Spleen (tissue), 11 donors: ENCODE results near the gene KCNH6. TPM values are rescaled to one million over a fixed set of nuclear protein-coding genes. Genes with fewer than 3 reads are reported as not detected.

ENCODE experiments used
- DNase-seq: peaks from one replicate; pipeline ENCODE4 v3.0.0-alpha.2; 2020
- H3K27ac ChIP-seq, 8 donors: fragments of 200-600 bp; sonication (generic) in 7 of 8; 1 replicate in 4 of 8; 2 replicates in 4 of 8; pipeline versions ENCODE4 v1.5.0 to v1.8.0; 2016 to 2021; ENCODE audit warnings: inconsistent platforms in 4 of 8, mild to moderate bottlenecking in 4 of 8, moderate library complexity in 1 of 8
- H3K27me3 ChIP-seq, 7 donors: fragments of 200-600 bp; sonication (generic) in 6 of 7; replicated peaks in 1 of 7; 1 replicate in 4 of 7; 2 replicates in 3 of 7; pipeline versions ENCODE4 v1.5.0 to v1.8.0; 2016 to 2021; ENCODE audit warnings: inconsistent platforms in 3 of 7, mild to moderate bottlenecking in 1 of 7
- H3K36me3 ChIP-seq, 6 donors: fragments of 200-600 bp; sonication (generic) in 5 of 6; 1 replicate in 4 of 6; 2 replicates in 2 of 6; pipeline versions ENCODE4 v1.5.0 to v1.8.0; 2016 to 2021; ENCODE audit warnings: inconsistent platforms in 2 of 6
- H3K4me1 ChIP-seq, 6 donors: fragments of 200-600 bp; sonication (generic) in 5 of 6; 1 replicate in 3 of 6; 2 replicates in 3 of 6; pipeline versions ENCODE4 v1.5.0 to v1.8.0; 2016 to 2021; ENCODE audit warnings: inconsistent platforms in 3 of 6
- H3K4me3 ChIP-seq, 8 donors: fragments of 200-600 bp; sonication (generic) in 7 of 8; 1 replicate in 4 of 8; 2 replicates in 4 of 8; pipeline versions ENCODE4 v1.5.0 to v1.8.0; 2016 to 2021; ENCODE audit warnings: inconsistent platforms in 4 of 8, mild to moderate bottlenecking in 4 of 8, moderate library complexity in 2 of 8
- H3K9me3 ChIP-seq, 8 donors: fragments of 200-600 bp; sonication (generic) in 7 of 8; 1 replicate in 4 of 8; 2 replicates in 4 of 8; pipeline versions ENCODE4 v1.5.0 to v1.8.0; 2016 to 2021; ENCODE audit warnings: inconsistent platforms in 4 of 8
- POLR2A ChIP-seq, 3 donors: fragments of 450-650 bp; IDR thresholded peaks; one replicate each; pipeline ENCODE4 v1.5.1; 2017; ENCODE audit warnings: antibody characterized with exemption in 3 of 3, mild to moderate bottlenecking in 1 of 3
- POLR2AphosphoS5 ChIP-seq, 3 donors: sonication (generic); formaldehyde crosslinking; IDR thresholded peaks; one replicate each; pipeline ENCODE4 v1.5.1; 2017; ENCODE audit warnings: antibody characterized with exemption in 3 of 3
- WGBS, 5 donors: extraction: QIAGEN DNeasy Blood & Tissue Kit in 3 of 5; methylation state at CpG; one replicate each; pipeline versions ENCODE4 v1.1.5 to v1.1.7; 2013 to 2018; 5-methylcytosine and 5-hydroxymethylcytosine counted together
- intact Hi-C: fragments of 100-400 bp; cut with DNase I; formaldehyde crosslinking; loops from one replicate; pipeline ENCODE4 v1.15.0; 2023; ENCODE audit warnings: low total_unique reads
- polyA plus RNA-seq, 3 donors: library from polyadenylated mRNA; stranded (reverse); fragments of 200-250 nt; gene quantifications; one replicate each; pipeline ENCODE4 v1.2.1, GENCODE V29; 2013
- total RNA-seq, 7 donors: library from RNA; depleted of rRNA in 3 of 7; stranded (reverse); fragments of >200 nt in 3 of 7; fragmentation: NEBNext Ultra II Directional in 4 of 7; extraction: Animal tissue kit (Norgen Biotek cat#: 25700) in 4 of 7; gene quantifications; one replicate each; pipeline versions ENCODE4 v1.1.0 to v1.2.1, GENCODE V29; 2016 to 2021
- TF ChIP-seq, protein P1 (sequence below), 11 experiments: fragments of 200-600 bp in 7 of 11; fragments of 450-650 bp in 4 of 11; sonication (generic) in 4 of 11; IDR thresholded peaks in 8 of 11; conservative IDR thresholded peaks in 3 of 11; 1 replicate in 7 of 11; 2 replicates in 4 of 11; pipeline versions ENCODE4 v1.4.0 to v1.8.0; 2016 to 2021; ENCODE audit warnings: antibody characterized with exemption in 11 of 11, inconsistent platforms in 4 of 11, mild to moderate bottlenecking in 1 of 11
- donor health status: healthy with polysubstance abuse.
- donor health status: DM: no; HTN: no; CAD: no; lungs with moderate emphysema.
- donor health status: DM: no; HTN: no; CAD: no.
- donor health status: Bipolar disorder and iron deficiency.
- donor health status: healthy.
- donor health status: DM: no; HTN: no; CAD: no.
- donor health status: DM: yes; HTN: yes; CAD: no.

KCNH6 gene
- total and polyA plus RNA-seq, 10 donors: not detected

DNA sequence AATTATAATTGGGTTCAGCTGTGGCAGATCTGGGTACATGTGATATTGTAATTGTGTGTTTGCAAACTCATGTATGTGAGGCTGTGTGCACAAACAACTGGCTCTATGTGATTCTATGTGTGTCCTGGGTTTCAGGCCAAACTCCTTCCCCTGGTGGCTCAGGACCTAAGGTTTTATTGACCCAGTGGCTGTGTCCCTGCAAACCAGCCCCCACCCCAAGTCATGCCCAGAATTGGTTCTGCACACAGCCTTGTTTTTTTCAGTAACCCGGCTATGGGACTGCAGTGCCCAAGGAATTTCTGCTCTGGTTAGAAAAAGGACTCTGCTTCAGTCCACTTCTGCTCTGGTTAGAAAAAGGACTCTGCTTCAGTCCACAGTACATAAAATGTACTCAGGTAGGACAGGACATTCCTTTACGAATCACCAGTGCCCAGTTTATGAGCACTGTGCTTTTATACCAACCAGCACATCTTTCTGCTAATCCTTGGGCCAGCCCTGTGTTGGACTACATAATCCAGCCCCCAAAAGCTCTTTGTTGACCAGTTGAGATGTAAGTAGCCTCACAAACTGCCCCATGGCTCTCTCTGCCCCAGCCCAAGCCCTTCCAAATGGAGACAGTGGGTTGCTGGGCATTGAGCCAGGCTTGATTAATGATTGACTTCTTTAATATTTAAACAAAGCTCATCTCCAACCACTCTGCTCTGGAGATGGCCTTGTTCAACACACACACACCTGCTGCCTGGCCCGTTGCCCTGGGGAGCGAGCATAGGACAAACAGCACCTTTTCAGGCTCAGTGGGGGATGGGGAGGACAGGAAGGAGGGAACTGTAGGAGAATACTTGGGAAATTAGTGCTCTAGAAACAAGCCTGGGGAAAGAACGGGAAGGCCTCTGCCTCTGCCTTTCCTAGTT lies 2.9 kb upstream of the KCNH6 start:
- intact Hi-C loops: no loop called here
- WGBS, 5 donors: 61 to 69% (median 62%) methylated on average over 5 of the region's 5 CpGs

DNA sequence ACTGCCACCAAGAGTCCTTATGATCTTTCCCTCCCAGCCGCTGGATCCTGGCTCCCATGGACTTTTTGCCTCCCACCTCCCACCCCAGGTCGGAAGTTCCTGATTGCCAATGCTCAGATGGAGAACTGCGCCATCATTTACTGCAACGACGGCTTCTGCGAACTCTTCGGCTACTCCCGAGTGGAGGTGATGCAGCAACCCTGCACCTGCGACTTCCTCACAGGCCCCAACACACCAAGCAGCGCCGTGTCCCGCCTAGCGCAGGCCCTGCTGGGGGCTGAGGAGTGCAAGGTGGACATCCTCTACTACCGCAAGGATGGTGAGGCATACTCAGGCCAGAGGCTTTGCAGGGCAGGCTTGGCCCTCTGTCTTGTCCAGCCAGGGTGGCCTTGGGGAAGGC lies 893 bp downstream of the KCNH6 start:
- Histone ChIP-seq H3K9me3 (no peaks in the 10 kb centered on the region), H3K36me3 (no peaks in the 10 kb centered on the region), H3K27me3 (peaks cover 0 to 66% (median 6%) of the 10 kb centered on the region in 7 donors), H3K4me3 (no peak overlapping the region), H3K27ac (no peak overlapping the region), H3K4me1 (peaks cover 0 to 11% (median 4%) of the 10 kb centered on the region in 6 donors)
- no peak for DNase-seq
- 88 to 95% (median 93%) methylated on average over 14 of the region's 14 CpGs for WGBS, 5 donors
- TF ChIP-seq, protein P1, sequence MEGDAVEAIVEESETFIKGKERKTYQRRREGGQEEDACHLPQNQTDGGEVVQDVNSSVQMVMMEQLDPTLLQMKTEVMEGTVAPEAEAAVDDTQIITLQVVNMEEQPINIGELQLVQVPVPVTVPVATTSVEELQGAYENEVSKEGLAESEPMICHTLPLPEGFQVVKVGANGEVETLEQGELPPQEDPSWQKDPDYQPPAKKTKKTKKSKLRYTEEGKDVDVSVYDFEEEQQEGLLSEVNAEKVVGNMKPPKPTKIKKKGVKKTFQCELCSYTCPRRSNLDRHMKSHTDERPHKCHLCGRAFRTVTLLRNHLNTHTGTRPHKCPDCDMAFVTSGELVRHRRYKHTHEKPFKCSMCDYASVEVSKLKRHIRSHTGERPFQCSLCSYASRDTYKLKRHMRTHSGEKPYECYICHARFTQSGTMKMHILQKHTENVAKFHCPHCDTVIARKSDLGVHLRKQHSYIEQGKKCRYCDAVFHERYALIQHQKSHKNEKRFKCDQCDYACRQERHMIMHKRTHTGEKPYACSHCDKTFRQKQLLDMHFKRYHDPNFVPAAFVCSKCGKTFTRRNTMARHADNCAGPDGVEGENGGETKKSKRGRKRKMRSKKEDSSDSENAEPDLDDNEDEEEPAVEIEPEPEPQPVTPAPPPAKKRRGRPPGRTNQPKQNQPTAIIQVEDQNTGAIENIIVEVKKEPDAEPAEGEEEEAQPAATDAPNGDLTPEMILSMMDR (IDR thresholded peaks at IDR 0.05 in 8 of 11, conservative IDR thresholded peaks at IDR 0.05 in 3 of 11): no peak
- TF ChIP-seq POLR2A (IDR thresholded peaks at IDR 0.05) (no peak), POLR2AphosphoS5 (IDR thresholded peaks at IDR 0.05) (no peak)
- intact Hi-C loops: no loop called here

More for the DNA sequence above, 2.9 kb upstream of the KCNH6 start:
- no peak for DNase-seq
- Histone ChIP-seq H3K9me3 (no peaks in the 10 kb centered on the region), H3K4me3 (no peak overlapping the region), H3K27me3 (peaks cover 0 to 55% (median 6%) of the 10 kb centered on the region in 7 donors), H3K4me1 (peaks cover 0 to 11% (median 4%) of the 10 kb centered on the region in 6 donors), H3K36me3 (no peaks in the 10 kb centered on the region), H3K27ac (no peak overlapping the region)
- no peak for TF ChIP-seq POLR2A (IDR thresholded peaks at IDR 0.05)
- TF ChIP-seq POLR2AphosphoS5 (IDR thresholded peaks at IDR 0.05): no peak
- TF ChIP-seq, protein P1 (IDR thresholded peaks at IDR 0.05 in 8 of 11, conservative IDR thresholded peaks at IDR 0.05 in 3 of 11): no peak

DNA sequence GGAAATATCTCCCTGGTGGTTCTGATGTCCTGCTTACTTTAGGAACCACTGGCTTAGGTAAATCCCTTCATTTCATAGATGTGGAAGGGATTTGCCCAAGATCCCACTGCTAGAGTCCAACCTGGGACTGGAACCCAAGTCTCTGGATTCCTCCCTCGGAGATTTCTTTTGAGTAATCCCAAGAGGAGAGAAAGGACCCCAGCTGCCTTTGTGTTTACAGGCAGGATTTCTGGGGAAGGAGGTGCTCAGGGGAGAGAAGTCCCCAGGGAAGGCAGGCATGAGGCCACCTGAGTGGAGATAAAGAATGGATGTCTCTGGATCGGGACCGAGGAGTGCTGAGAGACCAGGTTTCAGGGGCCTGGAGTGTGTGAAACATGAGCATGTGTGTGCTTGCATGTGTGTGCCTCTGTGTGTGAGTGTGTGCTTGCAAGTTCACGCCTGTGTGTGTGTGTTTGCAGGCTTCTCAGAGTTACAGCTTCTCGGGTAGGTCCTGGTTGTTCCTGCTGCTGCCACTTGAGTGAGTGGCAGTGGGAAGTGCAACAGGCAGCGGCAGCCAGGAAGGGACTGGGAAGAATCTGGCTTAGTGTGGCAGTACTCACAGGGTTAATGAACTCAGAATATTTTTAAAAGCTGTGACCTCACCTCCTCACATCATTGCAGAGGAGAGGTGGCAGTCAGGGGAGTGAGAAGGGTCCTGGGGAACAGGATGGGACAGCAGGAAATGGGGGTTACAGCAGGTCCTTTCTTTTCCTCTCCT lies 2.2 kb downstream of the KCNH6 start:
- no peaks in the 10 kb centered on the region for H3K36me3 ChIP-seq
- DNase-seq: no peak
- H3K27me3 ChIP-seq: peaks cover 0 to 66% (median 6%) of the 10 kb centered on the region in 7 donors
- H3K9me3 ChIP-seq: no peaks in the 10 kb centered on the region
- TF ChIP-seq POLR2A (IDR thresholded peaks at IDR 0.05) (no peak), POLR2AphosphoS5 (IDR thresholded peaks at IDR 0.05) (no peak)
- TF ChIP-seq, protein P1 (IDR thresholded peaks at IDR 0.05 in 8 of 11, conservative IDR thresholded peaks at IDR 0.05 in 3 of 11): no peak
- intact Hi-C loops: no loop called here
- H3K27ac ChIP-seq: no peak overlapping the region
- no peak overlapping the region for H3K4me3 ChIP-seq
- peaks cover 0 to 11% (median 4%) of the 10 kb centered on the region in 6 donors for H3K4me1 ChIP-seq
- WGBS, 5 donors: 61 to 77% (median 69%) methylated on average over 6 of the region's 6 CpGs

DNA sequence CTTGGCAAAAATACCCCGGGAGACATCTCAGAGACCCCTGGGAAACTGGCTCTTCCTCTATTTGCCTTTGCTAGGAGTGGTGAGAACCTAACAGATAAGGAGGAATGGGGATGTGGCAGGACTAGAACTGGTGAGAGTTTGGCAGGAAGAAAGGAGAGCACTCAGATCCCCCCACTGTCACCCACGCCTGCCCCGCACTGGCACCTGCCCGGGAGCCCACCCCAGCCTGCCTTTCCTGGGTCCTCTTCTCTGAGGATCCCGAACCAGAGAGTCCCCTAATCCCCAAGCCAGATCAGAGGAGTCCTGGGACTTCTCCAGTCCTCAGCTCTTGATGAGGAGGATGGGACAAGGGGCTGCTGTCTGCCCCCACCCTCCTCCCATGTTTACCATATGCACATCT lies 3.7 kb downstream of the KCNH6 start:
- 71 to 86% (median 83%) methylated on average over 5 of the region's 5 CpGs for WGBS, 5 donors
- intact Hi-C loops: no loop called here
- H3K27ac ChIP-seq: no peak overlapping the region
- DNase-seq: no peak
- H3K27me3 ChIP-seq: peaks cover 0 to 53% (median 6%) of the 10 kb centered on the region in 7 donors
- peaks cover 0 to 11% (median 4%) of the 10 kb centered on the region in 6 donors for H3K4me1 ChIP-seq
- H3K4me3 ChIP-seq: no peak overlapping the region
- H3K9me3 ChIP-seq: no peaks in the 10 kb centered on the region
- no peaks in the 10 kb centered on the region for H3K36me3 ChIP-seq
- TF ChIP-seq, protein P1 (IDR thresholded peaks at IDR 0.05 in 8 of 11, conservative IDR thresholded peaks at IDR 0.05 in 3 of 11): no peak
- TF ChIP-seq POLR2AphosphoS5 (IDR thresholded peaks at IDR 0.05): no peak
- no peak for TF ChIP-seq POLR2A (IDR thresholded peaks at IDR 0.05)
